SK-N-SH treated with all-trans-retinoic acid at 6 μM for 48 hours (cell line): Measurements from ENCODE around the gene RINL.
"Not testable (repeated sequence)": the region's sequence is repeated elsewhere in the genome, so short reads cannot be mapped to it uniquely, and the experiment has no call there.

Experiments
- ATAC-seq: fragments of 200-7000 bp; cut with Tn5 transposase; 3 replicates; pipeline ENCODE4 v1.9.1; 2020; ENCODE audit warnings: mild to moderate bottlenecking, moderate library complexity
- ARNTL ChIP-seq: fragments of 450-650 bp; formaldehyde crosslinking; IDR thresholded peaks from 2 replicates; pipeline ENCODE4 v1.5.0; 2020; ENCODE audit warnings: low read depth, mild to moderate bottlenecking, moderate library complexity, borderline replicate concordance
- BACH2 ChIP-seq: fragments of 250-450 bp; sonication (Bioruptor Pico); IDR thresholded peaks from 2 replicates; pipeline ENCODE4 v1.9.0; 2021; ENCODE audit warnings: mild to moderate bottlenecking, borderline replicate concordance
- CSDC2 ChIP-seq: fragments of 250-450 bp; sonication (Bioruptor Pico); IDR thresholded peaks from 2 replicates; pipeline ENCODE4 v1.5.0; 2020; ENCODE audit warnings: mild to moderate bottlenecking, moderate library complexity
- GLIS3 ChIP-seq: fragments of 250-450 bp; sonication (Bioruptor Pico); IDR thresholded peaks from 2 replicates; pipeline ENCODE4 v1.5.0; 2020; ENCODE audit warnings: mild to moderate bottlenecking, moderate library complexity
- ISL1 ChIP-seq: fragments of 250-450 bp; sonication (Bioruptor Pico); IDR thresholded peaks from 2 replicates; pipeline ENCODE4 v2.1.2; 2022; ENCODE audit warnings: mild to moderate bottlenecking, moderate library complexity
- OSR1 ChIP-seq: fragments of 250-450 bp; sonication (Bioruptor Pico); IDR thresholded peaks from 2 replicates; pipeline ENCODE4 v1.8.0; 2022; ENCODE audit warnings: moderate library complexity, mild to moderate bottlenecking, inconsistent platforms
- PPARA ChIP-seq: fragments of 250-450 bp; sonication (Bioruptor Pico); IDR thresholded peaks from 2 replicates; pipeline ENCODE4 v1.5.0; 2020; ENCODE audit warnings: mild to moderate bottlenecking, borderline replicate concordance
- RARB ChIP-seq: fragments of 250-450 bp; sonication (Bioruptor Pico); IDR thresholded peaks from 2 replicates; pipeline ENCODE4 v1.8.0; 2021; ENCODE audit warnings: mild to moderate bottlenecking, moderate library complexity
- SNAI2 ChIP-seq: fragments of 250-450 bp; sonication (Bioruptor Pico); IDR thresholded peaks from 2 replicates; pipeline ENCODE4 v1.5.0; 2020; ENCODE audit warnings: mild to moderate bottlenecking, moderate library complexity
- TCF4 ChIP-seq: fragments of 250-450 bp; sonication (Bioruptor Pico); IDR thresholded peaks from 2 replicates; pipeline ENCODE4 v1.8.0; 2021; ENCODE audit warnings: mild to moderate bottlenecking, moderate library complexity, borderline replicate concordance
- TOX ChIP-seq: fragments of 250-450 bp; sonication (Bioruptor Pico); IDR thresholded peaks from 2 replicates; pipeline ENCODE4 v1.8.0; 2021; ENCODE audit warnings: mild to moderate bottlenecking, moderate library complexity, borderline replicate concordance
- ZC3H10 ChIP-seq: fragments of 250-450 bp; sonication (Bioruptor Pico); IDR thresholded peaks from 2 replicates; pipeline ENCODE4 v1.5.1; 2021; ENCODE audit warnings: mild to moderate bottlenecking, moderate library complexity
- ZFP30 ChIP-seq: fragments of 450-650 bp; formaldehyde crosslinking; IDR thresholded peaks from 2 replicates; pipeline ENCODE4 v1.5.0; 2022; ENCODE audit warnings: mild to moderate bottlenecking, moderate library complexity
- ZNF565 ChIP-seq: fragments of 450-650 bp; formaldehyde crosslinking; conservative IDR thresholded peaks from 2 replicates; pipeline ENCODE4 v1.5.0; 2020; ENCODE audit warnings: low read depth, mild to moderate bottlenecking, moderate library complexity
- ZNF70 ChIP-seq: fragments of 450-650 bp; formaldehyde crosslinking; IDR thresholded peaks from 2 replicates; pipeline ENCODE4 v1.5.0; 2020; ENCODE audit warnings: mild to moderate bottlenecking, moderate library complexity
- ZNF8 ChIP-seq: fragments of 450-650 bp; formaldehyde crosslinking; IDR thresholded peaks from 2 replicates; pipeline ENCODE4 v1.5.0; 2020; ENCODE audit warnings: mild to moderate bottlenecking, moderate library complexity
- TF ChIP-seq, protein P1 (sequence below): fragments of 250-450 bp; sonication (Bioruptor Pico); IDR thresholded peaks from 2 replicates; pipeline ENCODE4 v1.8.0; 2021; ENCODE audit warnings: low read depth, mild to moderate bottlenecking, moderate library complexity, borderline replicate concordance
- TF ChIP-seq, protein P2 (sequence below): fragments of 250-450 bp; sonication (Bioruptor Pico); IDR thresholded peaks from 2 replicates; pipeline ENCODE4 v1.5.1; 2020; ENCODE audit warnings: low read depth, mild to moderate bottlenecking, moderate library complexity
- TF ChIP-seq, protein P3 (sequence below): fragments of 250-450 bp; sonication (Bioruptor Pico); IDR thresholded peaks from 2 replicates; pipeline ENCODE4 v1.8.0; 2020; ENCODE audit warnings: mild to moderate bottlenecking, moderate library complexity, borderline replicate concordance
- TF ChIP-seq, protein P4 (sequence below): fragments of 250-450 bp; sonication (Bioruptor Pico); IDR thresholded peaks from 2 replicates; pipeline ENCODE4 v1.5.0; 2020; ENCODE audit warnings: mild to moderate bottlenecking, moderate library complexity

Gene RINL

DNA sequence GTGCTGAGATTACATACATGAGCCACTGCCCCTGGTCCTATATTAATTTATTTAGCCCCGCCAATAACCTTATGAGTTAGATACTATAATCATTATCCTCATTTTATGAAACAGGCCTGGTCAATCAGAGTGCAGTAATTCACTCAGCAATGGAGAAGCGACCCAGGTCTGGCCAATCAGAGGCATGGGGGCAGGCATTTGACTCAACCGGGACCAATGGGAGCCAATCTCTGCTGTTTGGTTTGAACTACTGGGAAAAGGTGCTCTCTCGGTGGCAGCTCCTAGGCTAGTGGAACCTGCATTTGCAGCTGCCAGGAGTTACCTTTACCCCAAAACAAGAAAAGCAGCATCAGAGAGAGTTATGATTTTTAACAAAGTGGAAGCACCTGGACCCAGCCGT lies 14.8 kb upstream of the RINL start (continued):
- TF ChIP-seq, protein P1, sequence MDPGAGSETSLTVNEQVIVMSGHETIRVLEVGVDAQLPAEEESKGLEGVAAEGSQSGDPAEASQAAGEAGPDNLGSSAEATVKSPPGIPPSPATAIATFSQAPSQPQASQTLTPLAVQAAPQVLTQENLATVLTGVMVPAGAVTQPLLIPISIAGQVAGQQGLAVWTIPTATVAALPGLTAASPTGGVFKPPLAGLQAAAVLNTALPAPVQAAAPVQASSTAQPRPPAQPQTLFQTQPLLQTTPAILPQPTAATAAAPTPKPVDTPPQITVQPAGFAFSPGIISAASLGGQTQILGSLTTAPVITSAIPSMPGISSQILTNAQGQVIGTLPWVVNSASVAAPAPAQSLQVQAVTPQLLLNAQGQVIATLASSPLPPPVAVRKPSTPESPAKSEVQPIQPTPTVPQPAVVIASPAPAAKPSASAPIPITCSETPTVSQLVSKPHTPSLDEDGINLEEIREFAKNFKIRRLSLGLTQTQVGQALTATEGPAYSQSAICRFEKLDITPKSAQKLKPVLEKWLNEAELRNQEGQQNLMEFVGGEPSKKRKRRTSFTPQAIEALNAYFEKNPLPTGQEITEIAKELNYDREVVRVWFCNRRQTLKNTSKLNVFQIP (CRISPR knock-in tag): no peak
- TF ChIP-seq ZC3H10 (CRISPR knock-in tag) (no peak), BACH2 (CRISPR knock-in tag) (no peak)

DNA sequence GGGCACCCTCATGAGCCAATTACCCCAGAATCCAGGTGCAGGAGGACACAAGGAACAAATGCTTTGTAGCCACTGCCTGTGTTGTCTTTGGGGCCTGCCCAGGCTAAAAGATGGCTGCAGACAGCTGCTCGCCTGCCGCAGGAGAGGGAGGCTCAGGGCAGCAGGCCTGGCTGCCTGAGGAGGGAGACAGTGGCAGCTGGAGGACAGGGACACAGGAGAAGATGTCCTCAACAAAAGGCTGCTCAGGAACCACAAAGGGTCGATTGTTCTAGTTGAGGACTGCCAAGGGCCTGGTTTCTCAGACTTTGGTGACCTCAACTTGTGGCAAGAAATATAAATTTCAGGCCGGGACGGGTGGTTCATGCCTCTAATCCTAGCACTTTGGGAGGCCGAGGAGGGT lies 13.7 kb upstream of the RINL start:
- no peak for ATAC-seq
- no peak for TF ChIP-seq ISL1 (CRISPR knock-in tag)
- TF ChIP-seq, protein P1 (CRISPR knock-in tag): no peak

DNA sequence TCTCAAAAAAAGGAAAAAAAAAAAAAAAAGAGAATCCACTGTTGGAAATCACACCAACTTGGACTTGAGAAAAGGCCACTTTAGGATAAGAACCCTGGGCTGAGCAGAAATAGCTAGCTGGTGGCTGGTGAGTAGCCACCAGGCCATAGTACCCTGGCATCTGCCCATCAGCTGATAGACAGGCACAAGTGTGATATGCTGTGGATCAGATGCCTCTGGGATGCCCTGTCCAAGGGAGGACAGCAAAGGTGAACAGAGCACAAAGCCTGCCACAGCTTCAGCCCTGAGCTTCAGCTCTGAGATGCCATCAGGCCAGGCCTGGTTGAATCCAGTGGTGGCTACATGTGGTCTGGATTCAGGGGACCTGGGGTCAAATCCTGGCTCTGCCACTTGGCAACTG lies 12.6 kb upstream of the RINL start:
- no peak for TF ChIP-seq ZNF565
- TF ChIP-seq CSDC2: no peak
- TF ChIP-seq, protein P1 (CRISPR knock-in tag): no peak
- ATAC-seq: no peak

DNA sequence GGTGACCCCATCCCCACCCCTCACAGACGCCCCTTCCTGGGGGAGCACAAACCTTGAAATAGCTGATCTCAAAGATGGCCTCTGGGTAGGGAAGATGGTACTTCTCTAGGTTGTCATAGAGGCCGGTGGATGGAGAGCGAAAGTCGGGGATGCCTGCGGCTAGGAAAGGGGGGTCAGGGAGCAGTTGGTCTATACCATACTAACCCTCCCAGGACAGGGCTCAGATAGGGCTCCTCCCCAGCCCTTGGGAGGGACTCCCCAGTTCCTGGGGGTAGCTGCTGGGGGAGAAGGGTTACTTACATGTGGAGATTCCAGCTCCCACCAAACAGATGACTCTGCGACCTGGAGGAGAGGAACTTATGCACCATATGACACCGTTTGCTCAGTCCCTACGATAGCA lies 11.7 kb upstream of the RINL start:
- TF ChIP-seq SNAI2: no peak
- TF ChIP-seq, protein P1 (CRISPR knock-in tag): no peak
- TF ChIP-seq PPARA (CRISPR knock-in tag): no peak
- no peak for TF ChIP-seq OSR1
- no peak for TF ChIP-seq ISL1 (CRISPR knock-in tag)
- no peak for TF ChIP-seq RARB (CRISPR knock-in tag)
- TF ChIP-seq ZNF70 (CRISPR knock-in tag): no peak
- TF ChIP-seq ZFP30 (CRISPR knock-in tag): no peak
- TF ChIP-seq CSDC2: no peak
- TF ChIP-seq ARNTL: no peak
- TF ChIP-seq ZNF8 (CRISPR knock-in tag): no peak
- no peak for ATAC-seq

DNA sequence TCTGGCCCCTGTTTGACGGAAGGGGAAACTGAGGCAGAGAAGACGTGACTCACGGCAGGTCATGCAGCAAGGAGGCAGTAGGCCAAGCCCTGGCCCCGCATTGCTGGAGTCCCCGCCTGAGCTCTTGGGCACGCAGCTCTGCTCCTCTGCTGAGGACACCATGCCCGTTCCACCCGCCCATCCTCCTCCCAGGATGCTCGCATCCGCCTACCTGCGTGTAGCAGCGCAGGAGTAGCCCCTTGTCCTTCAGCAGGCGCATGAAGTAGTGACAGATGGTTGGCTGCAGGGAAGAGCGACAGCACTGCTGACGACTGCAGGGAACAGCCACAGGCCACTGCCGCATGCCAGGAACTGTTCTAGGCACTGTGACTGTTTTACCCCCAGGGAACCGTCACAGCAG lies 10.8 kb upstream of the RINL start:
- no peak for TF ChIP-seq PPARA (CRISPR knock-in tag)
- TF ChIP-seq TOX (CRISPR knock-in tag): no peak
- TF ChIP-seq, protein P2, sequence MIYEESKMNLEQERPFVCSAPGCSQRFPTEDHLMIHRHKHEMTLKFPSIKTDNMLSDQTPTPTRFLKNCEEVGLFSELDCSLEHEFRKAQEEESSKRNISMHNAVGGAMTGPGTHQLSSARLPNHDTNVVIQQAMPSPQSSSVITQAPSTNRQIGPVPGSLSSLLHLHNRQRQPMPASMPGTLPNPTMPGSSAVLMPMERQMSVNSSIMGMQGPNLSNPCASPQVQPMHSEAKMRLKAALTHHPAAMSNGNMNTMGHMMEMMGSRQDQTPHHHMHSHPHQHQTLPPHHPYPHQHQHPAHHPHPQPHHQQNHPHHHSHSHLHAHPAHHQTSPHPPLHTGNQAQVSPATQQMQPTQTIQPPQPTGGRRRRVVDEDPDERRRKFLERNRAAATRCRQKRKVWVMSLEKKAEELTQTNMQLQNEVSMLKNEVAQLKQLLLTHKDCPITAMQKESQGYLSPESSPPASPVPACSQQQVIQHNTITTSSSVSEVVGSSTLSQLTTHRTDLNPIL: no peak
- TF ChIP-seq SNAI2: no peak
- no peak for TF ChIP-seq BACH2 (CRISPR knock-in tag)
- TF ChIP-seq TCF4 (CRISPR knock-in tag): no peak
- no peak for TF ChIP-seq OSR1
- TF ChIP-seq, protein P3, sequence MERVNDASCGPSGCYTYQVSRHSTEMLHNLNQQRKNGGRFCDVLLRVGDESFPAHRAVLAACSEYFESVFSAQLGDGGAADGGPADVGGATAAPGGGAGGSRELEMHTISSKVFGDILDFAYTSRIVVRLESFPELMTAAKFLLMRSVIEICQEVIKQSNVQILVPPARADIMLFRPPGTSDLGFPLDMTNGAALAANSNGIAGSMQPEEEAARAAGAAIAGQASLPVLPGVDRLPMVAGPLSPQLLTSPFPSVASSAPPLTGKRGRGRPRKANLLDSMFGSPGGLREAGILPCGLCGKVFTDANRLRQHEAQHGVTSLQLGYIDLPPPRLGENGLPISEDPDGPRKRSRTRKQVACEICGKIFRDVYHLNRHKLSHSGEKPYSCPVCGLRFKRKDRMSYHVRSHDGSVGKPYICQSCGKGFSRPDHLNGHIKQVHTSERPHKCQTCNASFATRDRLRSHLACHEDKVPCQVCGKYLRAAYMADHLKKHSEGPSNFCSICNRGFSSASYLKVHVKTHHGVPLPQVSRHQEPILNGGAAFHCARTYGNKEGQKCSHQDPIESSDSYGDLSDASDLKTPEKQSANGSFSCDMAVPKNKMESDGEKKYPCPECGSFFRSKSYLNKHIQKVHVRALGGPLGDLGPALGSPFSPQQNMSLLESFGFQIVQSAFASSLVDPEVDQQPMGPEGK (CRISPR knock-in tag): no peak
- no peak for TF ChIP-seq ZFP30 (CRISPR knock-in tag)
- TF ChIP-seq CSDC2: no peak
- TF ChIP-seq GLIS3 (CRISPR knock-in tag): no peak
- TF ChIP-seq, protein P4, sequence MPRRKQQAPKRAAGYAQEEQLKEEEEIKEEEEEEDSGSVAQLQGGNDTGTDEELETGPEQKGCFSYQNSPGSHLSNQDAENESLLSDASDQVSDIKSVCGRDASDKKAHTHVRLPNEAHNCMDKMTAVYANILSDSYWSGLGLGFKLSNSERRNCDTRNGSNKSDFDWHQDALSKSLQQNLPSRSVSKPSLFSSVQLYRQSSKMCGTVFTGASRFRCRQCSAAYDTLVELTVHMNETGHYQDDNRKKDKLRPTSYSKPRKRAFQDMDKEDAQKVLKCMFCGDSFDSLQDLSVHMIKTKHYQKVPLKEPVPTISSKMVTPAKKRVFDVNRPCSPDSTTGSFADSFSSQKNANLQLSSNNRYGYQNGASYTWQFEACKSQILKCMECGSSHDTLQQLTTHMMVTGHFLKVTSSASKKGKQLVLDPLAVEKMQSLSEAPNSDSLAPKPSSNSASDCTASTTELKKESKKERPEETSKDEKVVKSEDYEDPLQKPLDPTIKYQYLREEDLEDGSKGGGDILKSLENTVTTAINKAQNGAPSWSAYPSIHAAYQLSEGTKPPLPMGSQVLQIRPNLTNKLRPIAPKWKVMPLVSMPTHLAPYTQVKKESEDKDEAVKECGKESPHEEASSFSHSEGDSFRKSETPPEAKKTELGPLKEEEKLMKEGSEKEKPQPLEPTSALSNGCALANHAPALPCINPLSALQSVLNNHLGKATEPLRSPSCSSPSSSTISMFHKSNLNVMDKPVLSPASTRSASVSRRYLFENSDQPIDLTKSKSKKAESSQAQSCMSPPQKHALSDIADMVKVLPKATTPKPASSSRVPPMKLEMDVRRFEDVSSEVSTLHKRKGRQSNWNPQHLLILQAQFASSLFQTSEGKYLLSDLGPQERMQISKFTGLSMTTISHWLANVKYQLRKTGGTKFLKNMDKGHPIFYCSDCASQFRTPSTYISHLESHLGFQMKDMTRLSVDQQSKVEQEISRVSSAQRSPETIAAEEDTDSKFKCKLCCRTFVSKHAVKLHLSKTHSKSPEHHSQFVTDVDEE (CRISPR knock-in tag): no peak
- no peak for ATAC-seq

DNA sequence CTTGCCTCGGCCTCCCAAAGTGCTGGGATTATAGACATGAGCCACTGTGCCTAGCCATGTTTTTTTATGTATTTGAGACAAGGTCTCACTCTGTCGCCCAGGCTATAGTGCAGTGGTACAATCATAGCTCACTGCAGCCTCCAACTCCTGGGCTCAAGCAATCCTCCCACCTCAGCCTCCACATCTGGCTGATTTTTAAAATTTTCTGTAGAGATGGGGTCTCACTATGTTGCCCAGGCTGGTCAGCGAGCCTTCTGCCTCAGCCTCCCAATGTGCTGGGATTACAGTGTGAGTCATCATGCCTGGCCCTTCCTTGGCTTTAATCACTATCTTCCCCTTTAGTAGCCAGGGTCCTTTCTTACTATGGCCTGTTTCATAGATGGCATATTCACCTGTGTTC lies 6.6 kb upstream of the RINL start:
- not testable (repeated sequence) for ATAC-seq
